Left lung (tissue), 10 donors: ENCODE data around the gene PTPRN2. TPM values are rescaled to one million over a fixed set of nuclear protein-coding genes. Genes with fewer than 3 reads are reported as not detected.
A peak's percentile ranks its signal among the peaks of the same experiment; 100 is the strongest.

Source experiments
- ATAC-seq: fragments of 200-7000 bp; cut with Tn5 transposase; one replicate; pipeline ENCODE4 v1.9.1; 2020; ENCODE audit warnings: moderate library complexity
- DNase-seq, 4 donors: peaks; one replicate each; pipeline ENCODE4 v3.0.0-alpha.2; 2013 to 2020
- H3K27ac ChIP-seq, 2 donors: fragments of 200-600 bp; sonication (generic) in 1 of 2; one replicate each; pipeline versions ENCODE4 v1.5.0 to v1.8.0; 2020 to 2021
- H3K27me3 ChIP-seq, 2 donors: fragments of 200-600 bp; sonication (generic) in 1 of 2; one replicate each; pipeline versions ENCODE4 v1.5.0 to v1.8.0; 2020 to 2021
- H3K36me3 ChIP-seq, 2 donors: fragments of 200-600 bp; sonication (generic) in 1 of 2; one replicate each; pipeline versions ENCODE4 v1.5.0 to v1.8.0; 2020 to 2021
- H3K4me1 ChIP-seq, 2 donors: fragments of 200-600 bp; one replicate each; pipeline ENCODE4 v1.8.0; 2021
- H3K4me3 ChIP-seq, 2 donors: fragments of 200-600 bp; sonication (generic) in 1 of 2; one replicate each; pipeline versions ENCODE4 v1.5.0 to v1.8.0; 2020 to 2021; ENCODE audit warnings: mild to moderate bottlenecking in 1 of 2
- H3K9me3 ChIP-seq, 2 donors: fragments of 200-600 bp; sonication (generic) in 1 of 2; one replicate each; pipeline versions ENCODE4 v1.5.0 to v1.8.0; 2020 to 2021
- CTCF ChIP-seq, 2 donors: fragments of 200-600 bp; sonication (generic) in 1 of 2; IDR thresholded peaks; one replicate each; pipeline versions ENCODE4 v1.5.0 to v1.8.0; 2021; ENCODE audit warnings: antibody characterized with exemption in 2 of 2
- intact Hi-C, 2 donors: fragments of 100-400 bp; cut with DNase I; formaldehyde crosslinking; loops; one replicate each; pipeline versions ENCODE4 v1.11.2 to v1.14.2; 2022
- polyA plus RNA-seq, 6 donors: library from polyadenylated mRNA; unstranded; fragments of 120-200 nt; gene quantifications; one replicate each; pipeline ENCODE4 v1.2.1, GENCODE V29; 2013; ENCODE audit not compliant: insufficient read length in 6 of 6
- total RNA-seq, 2 donors: library from RNA; stranded (reverse); fragmentation: NEBNext Ultra II Directional; extraction: Animal tissue kit (Norgen Biotek cat#: 25700); gene quantifications; one replicate each; pipeline ENCODE4 v1.2.1, GENCODE V29; 2021
- donor health status: DM: no; HTN: yes; CAD: no.
- donor health status: DM: no; HTN: no; CAD: no.

The PTPRN2 gene
- total and polyA plus RNA-seq, 8 donors, result 4.0 to 7.8 (median 6.8) TPM

DNA sequence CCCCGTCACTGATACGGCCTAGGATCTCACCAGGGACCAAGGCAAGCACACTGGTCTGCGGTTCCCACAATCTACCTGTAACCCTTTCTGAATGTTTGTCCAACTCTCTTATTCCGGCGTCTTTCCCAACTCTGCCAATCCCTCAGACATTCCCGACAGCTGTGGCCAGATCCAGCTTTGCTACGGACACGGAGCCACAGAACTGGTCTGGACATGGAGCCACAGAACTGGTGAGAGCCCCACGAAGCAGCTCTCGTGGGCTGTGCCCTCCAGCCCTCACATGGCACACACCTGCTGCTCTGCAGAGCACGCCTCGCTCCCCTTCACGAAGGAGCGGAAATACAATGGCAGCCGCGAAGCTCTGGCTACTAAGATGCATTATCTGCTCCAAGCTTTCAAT is 874.0 kb downstream of the PTPRN2 start:
- DNase-seq (no peak), ATAC-seq (no peak)
- Histone ChIP-seq H3K4me3 (no peak overlapping the region), H3K36me3 (no peaks in the 10 kb centered on the region), H3K9me3 (no peaks in the 10 kb centered on the region), H3K4me1 (no peaks in the 10 kb centered on the region), H3K27ac (no peak overlapping the region), H3K27me3 (peaks cover 0 to 13% of the 10 kb centered on the region in 2 donors)
- intact Hi-C loops, result no loop called here
- no peak for TF ChIP-seq CTCF (IDR thresholded peaks at IDR 0.05)

GRCh38 chr7:157712666-157713235 is 874.9 kb downstream of the PTPRN2 start:
- intact Hi-C loops, result no loop called here
- DNase-seq (no peak), ATAC-seq (no peak)
- Histone ChIP-seq H3K27ac (no peak overlapping the region), H3K4me3 (no peak overlapping the region), H3K27me3 (peaks cover 0 to 21% of the 10 kb centered on the region in 2 donors), H3K36me3 (no peaks in the 10 kb centered on the region), H3K9me3 (no peaks in the 10 kb centered on the region), H3K4me1 (no peaks in the 10 kb centered on the region)
- TF ChIP-seq CTCF (IDR thresholded peaks at IDR 0.05), result no peak

DNA sequence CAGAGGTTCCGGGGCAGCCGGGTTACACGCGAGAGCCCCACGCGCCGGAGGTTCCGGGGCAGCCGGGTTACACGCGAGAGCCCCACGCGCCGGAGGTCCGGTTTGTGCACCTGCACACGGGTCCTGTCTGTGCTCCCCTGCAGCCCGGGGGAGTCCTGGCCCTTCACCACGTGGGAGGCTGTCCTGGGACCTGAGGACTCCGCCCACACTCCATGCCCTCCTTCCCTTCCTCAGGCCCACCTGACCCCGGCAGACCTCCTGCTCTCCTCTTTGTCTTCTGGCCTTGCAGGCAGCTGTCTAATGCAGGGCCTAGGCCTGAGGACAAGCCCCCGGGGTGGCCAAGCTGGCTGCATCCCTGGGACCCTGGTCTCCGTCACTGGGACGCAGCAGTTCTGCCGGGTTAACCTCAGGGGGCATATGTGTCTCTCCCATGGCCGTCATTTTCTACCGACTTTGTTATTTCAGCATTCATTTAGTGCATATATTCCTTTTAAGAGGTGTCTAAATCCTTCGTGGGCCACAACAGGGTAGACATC is 876.2 kb downstream of the PTPRN2 start:
- Histone ChIP-seq H3K4me3 (no peak overlapping the region), H3K36me3 (no peaks in the 10 kb centered on the region), H3K27ac (no peak overlapping the region), H3K27me3 (peaks cover 0 to 35% of the 10 kb centered on the region in 2 donors), H3K9me3 (no peaks in the 10 kb centered on the region), H3K4me1 (no peaks in the 10 kb centered on the region)
- no peak for TF ChIP-seq CTCF (IDR thresholded peaks at IDR 0.05)
- ATAC-seq (no peak), DNase-seq (no peak)
- intact Hi-C loops, result no loop called here

GRCh38 chr7:157710396-157710795 is 877.2 kb downstream of the PTPRN2 start:
- no peak for ATAC-seq
- peaks cover 0 to 44% of the 10 kb centered on the region in 2 donors for H3K27me3 ChIP-seq
- H3K4me3 ChIP-seq, result no peak overlapping the region
- intact Hi-C loops, result no loop called here
- no peaks in the 10 kb centered on the region for H3K9me3 ChIP-seq
- no peaks in the 10 kb centered on the region for H3K36me3 ChIP-seq
- no peaks in the 10 kb centered on the region for H3K4me1 ChIP-seq
- peak in 1 of 4 donors; percentile 22 for DNase-seq
- no peak for TF ChIP-seq CTCF (IDR thresholded peaks at IDR 0.05)
- no peak overlapping the region for H3K27ac ChIP-seq

DNA sequence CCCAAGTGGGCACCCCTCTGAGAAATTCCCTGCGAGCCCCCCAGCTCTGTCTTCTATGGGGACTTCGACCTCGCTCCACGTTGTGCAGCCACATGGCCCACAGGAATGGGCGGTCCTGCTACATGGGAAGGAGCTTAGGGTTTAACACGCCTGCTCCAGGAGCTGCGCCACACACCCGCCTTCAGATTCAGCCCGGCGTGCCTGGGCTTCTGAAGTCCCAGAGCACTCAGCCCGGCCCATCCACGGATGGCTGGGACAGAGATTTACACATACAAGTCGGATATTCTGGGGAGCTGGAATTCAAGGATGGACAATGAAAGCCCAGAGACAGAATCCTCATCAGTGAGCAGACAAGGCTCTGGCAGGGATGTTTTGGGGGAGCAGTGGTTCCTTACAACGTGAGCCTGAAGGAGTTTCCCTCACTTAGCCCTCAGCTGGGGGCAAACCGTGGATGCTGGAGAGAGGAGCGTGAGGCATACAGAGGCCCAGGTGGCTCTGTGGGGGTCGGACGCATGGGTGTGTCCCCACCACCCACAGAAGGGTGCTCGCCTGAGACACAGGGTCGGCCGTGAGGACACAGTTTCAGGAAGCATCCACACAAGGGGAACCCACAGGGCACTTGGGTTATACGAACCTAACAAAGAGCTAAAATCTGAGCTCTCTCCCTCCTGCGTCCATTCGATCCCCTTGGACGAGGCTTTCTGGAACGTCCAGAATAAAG is 877.9 kb downstream of the PTPRN2 start:
- ATAC-seq (no peak), DNase-seq (peak in 1 of 4 donors; percentile 25)
- Histone ChIP-seq H3K27me3 (peaks cover 0 to 48% of the 10 kb centered on the region in 2 donors), H3K9me3 (no peaks in the 10 kb centered on the region), H3K36me3 (no peaks in the 10 kb centered on the region), H3K4me1 (no peaks in the 10 kb centered on the region), H3K4me3 (no peak overlapping the region), H3K27ac (no peak overlapping the region)
- TF ChIP-seq CTCF (IDR thresholded peaks at IDR 0.05), result no peak
- intact Hi-C loops, result no loop called here
